ENCODE results near the gene AOPEP.
A peak's percentile ranks its signal among the peaks of the same experiment; 100 is the strongest.

The AOPEP gene

DNA sequence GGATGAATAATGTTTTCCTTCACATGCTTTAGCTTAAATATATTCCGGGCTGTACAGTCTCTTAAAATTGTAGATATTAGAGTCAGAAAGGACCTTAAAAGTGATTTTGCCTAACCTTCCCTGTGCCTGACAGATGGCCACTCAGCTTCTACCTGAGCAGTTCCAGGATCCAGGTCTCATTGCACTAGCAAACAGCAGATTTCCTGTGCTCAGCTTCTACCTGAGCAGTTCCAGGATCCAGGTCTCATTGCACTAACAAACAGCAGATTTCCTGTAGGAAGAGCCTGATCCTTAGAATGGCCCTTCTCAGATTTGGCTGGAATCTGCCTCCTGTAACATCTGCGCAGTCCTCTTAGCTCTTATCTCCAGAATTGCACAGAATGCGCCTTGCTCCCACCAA lies 219.8 kb downstream of the AOPEP start:
- peak overlapping the region; percentile 65 to 67 for H3K27ac ChIP-seq
- H3K4me1 ChIP-seq: peaks cover 0 to 63% (median 24%) of the 10 kb centered on the region in 4 donors
- intact Hi-C loops (cut with DNase I; ENCODE audit: low total_unique reads): loop anchor here (10.0 kb wide), 1 partner anchor 61 kb away; no protein-coding TSS in a partner anchor
- no peak overlapping the region for H3K4me3 ChIP-seq
- no peaks in the 10 kb centered on the region for H3K9me3 ChIP-seq
- H3K27me3 ChIP-seq: no peaks in the 10 kb centered on the region
- TF ChIP-seq, protein P1, sequence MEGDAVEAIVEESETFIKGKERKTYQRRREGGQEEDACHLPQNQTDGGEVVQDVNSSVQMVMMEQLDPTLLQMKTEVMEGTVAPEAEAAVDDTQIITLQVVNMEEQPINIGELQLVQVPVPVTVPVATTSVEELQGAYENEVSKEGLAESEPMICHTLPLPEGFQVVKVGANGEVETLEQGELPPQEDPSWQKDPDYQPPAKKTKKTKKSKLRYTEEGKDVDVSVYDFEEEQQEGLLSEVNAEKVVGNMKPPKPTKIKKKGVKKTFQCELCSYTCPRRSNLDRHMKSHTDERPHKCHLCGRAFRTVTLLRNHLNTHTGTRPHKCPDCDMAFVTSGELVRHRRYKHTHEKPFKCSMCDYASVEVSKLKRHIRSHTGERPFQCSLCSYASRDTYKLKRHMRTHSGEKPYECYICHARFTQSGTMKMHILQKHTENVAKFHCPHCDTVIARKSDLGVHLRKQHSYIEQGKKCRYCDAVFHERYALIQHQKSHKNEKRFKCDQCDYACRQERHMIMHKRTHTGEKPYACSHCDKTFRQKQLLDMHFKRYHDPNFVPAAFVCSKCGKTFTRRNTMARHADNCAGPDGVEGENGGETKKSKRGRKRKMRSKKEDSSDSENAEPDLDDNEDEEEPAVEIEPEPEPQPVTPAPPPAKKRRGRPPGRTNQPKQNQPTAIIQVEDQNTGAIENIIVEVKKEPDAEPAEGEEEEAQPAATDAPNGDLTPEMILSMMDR (IDR thresholded peaks at IDR 0.05): no peak
- no peak for DNase-seq
- no peaks in the 10 kb centered on the region for H3K36me3 ChIP-seq

DNA sequence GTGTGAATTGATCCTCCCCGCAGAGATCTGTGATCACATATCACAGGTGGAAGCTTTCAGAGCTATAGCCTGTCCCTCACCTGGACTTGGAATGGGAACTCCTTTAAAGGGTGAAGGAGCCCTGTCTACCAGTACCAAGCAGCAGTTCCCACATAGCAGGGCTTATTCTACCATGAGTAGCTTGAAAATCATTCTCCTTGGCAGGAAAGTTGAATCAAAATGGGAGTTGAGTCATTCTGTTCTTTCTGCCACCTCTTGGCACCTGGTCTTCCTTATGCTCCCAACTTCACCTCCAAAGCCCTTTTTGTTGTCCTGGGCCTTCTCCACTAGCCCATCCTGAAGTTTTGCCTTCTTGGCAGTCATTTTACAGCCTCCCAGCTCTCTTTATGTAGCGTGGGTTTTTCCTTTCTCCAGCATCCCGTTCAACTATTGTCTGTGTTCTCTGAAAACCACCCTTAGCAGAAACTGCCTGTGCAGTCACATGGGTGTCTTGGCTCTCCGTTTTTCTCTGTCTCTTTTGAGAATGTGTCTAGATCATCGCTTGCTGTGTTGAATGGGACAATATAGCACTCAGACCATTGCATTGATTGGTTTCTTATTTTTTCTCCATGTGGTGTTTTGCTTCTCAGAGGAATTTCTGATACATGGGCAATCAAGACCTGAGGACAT lies 222.2 kb downstream of the AOPEP start:
- intact Hi-C loops (cut with DNase I; ENCODE audit: low total_unique reads): loop anchor here (10.0 kb wide), 1 partner anchor 64 kb away; no protein-coding TSS in a partner anchor
- Histone ChIP-seq H3K9me3 (no peaks in the 10 kb centered on the region), H3K27me3 (no peaks in the 10 kb centered on the region), H3K4me3 (no peak overlapping the region), H3K4me1 (peaks cover 0 to 76% (median 43%) of the 10 kb centered on the region in 4 donors), H3K36me3 (no peaks in the 10 kb centered on the region), H3K27ac (peak overlapping the region; percentile 38 to 69)
- TF ChIP-seq, protein P1 (IDR thresholded peaks at IDR 0.05): no peak
- DNase-seq: no peak

DNA sequence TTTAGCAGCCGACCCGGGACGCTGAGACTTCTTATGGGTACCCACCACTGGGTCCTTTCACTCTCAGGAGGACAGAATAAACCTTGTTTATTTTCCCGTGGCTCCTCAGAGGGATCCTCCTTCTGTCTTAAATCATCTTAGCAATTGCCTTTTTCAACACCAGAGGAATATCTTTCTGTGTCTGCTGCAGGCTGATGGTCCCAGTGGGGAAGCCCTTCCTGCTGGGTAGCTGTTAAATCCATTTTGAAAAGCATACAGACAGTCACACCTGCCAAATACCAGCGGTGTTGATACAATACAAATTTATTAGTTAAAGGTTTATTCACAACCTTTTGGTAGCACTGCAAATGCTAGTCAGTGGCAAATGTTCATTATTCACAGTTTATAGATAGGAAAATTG lies 222.9 kb downstream of the AOPEP start:
- H3K9me3 ChIP-seq: no peaks in the 10 kb centered on the region
- no peaks in the 10 kb centered on the region for H3K27me3 ChIP-seq
- H3K4me3 ChIP-seq: no peak overlapping the region
- TF ChIP-seq, protein P1 (IDR thresholded peaks at IDR 0.05): no peak
- intact Hi-C loops (cut with DNase I; ENCODE audit: low total_unique reads): loop anchor here (10.0 kb wide), 1 partner anchor 65 kb away; no protein-coding TSS in a partner anchor
- DNase-seq: no peak
- peak overlapping the region; percentile 38 to 69 for H3K27ac ChIP-seq
- H3K36me3 ChIP-seq: no peaks in the 10 kb centered on the region
- H3K4me1 ChIP-seq: peaks cover 0 to 83% (median 45%) of the 10 kb centered on the region in 4 donors

DNA sequence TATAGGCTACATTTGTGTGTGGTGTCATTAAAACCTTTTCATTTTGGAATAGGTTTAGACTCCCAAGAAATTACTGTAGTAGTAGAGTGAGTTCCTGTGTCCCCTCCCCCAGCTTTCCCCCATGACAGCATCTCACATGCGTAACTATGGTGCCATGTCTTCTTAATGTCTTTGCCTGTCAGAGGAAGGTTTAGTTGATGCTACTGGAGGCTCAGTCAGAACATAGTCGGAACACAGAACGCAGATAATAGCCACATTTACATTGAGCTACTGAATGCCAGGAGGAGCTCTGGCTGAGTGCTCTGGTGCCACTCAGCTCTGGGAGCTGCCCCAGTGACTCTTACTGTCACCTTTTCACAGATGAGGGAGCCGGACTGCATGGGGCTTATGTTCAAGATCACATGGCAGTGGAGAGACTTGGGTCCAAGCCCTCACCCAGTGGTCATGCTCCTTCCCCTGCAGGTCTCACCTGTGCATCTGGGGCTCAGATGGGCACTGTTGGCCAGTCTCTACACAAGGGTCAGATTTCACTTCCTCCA lies 223.6 kb downstream of the AOPEP start:
- peaks cover 0 to 79% (median 45%) of the 10 kb centered on the region in 4 donors for H3K4me1 ChIP-seq
- no peak for DNase-seq
- H3K9me3 ChIP-seq: no peaks in the 10 kb centered on the region
- intact Hi-C loops (cut with DNase I; ENCODE audit: low total_unique reads): no loop called here
- TF ChIP-seq, protein P1 (IDR thresholded peaks at IDR 0.05): no peak
- no peak overlapping the region for H3K4me3 ChIP-seq
- no peaks in the 10 kb centered on the region for H3K36me3 ChIP-seq
- H3K27ac ChIP-seq: peak overlapping the region; percentile 69 to 76
- H3K27me3 ChIP-seq: no peaks in the 10 kb centered on the region

DNA sequence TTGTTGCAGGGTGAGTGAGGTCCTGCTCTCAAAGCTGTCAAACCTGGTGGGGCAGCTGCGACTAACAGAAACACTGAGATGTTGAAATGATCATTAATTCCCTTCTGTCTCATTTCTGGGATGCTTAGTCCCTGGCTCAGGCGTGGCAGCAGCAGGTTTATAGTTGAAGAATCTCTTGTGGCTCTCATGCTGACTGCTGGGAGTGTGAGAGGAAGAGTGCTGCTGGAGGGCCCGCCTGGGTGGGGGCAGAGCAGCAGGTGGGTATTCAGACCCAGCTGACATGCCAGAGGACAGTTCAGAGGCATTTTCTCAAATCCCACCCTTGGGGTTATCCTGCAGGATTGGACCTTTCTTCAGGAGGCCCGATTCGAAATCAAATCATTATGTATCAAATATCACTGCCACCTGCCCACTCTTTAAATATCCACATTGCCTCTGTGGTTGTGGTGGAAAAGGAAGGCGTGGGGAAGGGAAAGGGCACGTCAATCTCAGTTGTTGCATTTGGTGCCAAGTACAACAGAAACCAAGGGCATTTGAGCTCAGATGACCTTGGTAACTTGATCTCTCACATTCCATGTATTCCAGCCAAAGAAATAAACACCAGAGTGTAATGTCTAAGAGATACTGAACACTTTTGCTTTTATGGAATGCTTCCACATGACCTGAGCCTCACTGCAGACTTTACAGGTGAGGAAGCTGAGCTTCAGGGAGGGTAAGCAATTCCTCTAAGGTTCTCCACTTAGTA lies 224.3 kb downstream of the AOPEP start:
- H3K4me1 ChIP-seq: peaks cover 0 to 73% (median 43%) of the 10 kb centered on the region in 4 donors
- TF ChIP-seq, protein P1 (IDR thresholded peaks at IDR 0.05): no peak
- no peak overlapping the region for H3K4me3 ChIP-seq
- intact Hi-C loops (cut with DNase I; ENCODE audit: low total_unique reads): no loop called here
- no peaks in the 10 kb centered on the region for H3K9me3 ChIP-seq
- no peaks in the 10 kb centered on the region for H3K27me3 ChIP-seq
- DNase-seq: no peak
- H3K27ac ChIP-seq: peak overlapping the region; percentile 69 to 76
- H3K36me3 ChIP-seq: peaks cover 0 to 2% (median 0%) of the 10 kb centered on the region in 3 donors

Measured in tibial artery (tissue), 4 donors.